SJSA1 (cell line): ENCODE data around the gene TMEM95. TPM values are rescaled to one million over a fixed set of nuclear protein-coding genes. Genes with fewer than 3 reads are reported as not detected.

Source experiments
- DNase-seq, 2 experiments: peaks; one replicate each; pipeline ENCODE4 v3.0.0-alpha.2; 2015 to 2020; ENCODE audit warnings: low spot score in 2 of 2, low read depth in 1 of 2
- H3K27ac ChIP-seq: fragments of 250-450 bp; sonication (Bioruptor Pico); 2 replicates; pipeline ENCODE4 v1.5.1; 2020; ENCODE audit warnings: mild to moderate bottlenecking, moderate library complexity
- H3K27me3 ChIP-seq: fragments of 250-450 bp; sonication (Bioruptor Pico); replicated peaks from 2 replicates; pipeline ENCODE4 v1.5.1; 2020; ENCODE audit warnings: mild to moderate bottlenecking, moderate library complexity
- H3K36me3 ChIP-seq: fragments of 250-450 bp; sonication (Bioruptor Pico); 2 replicates; pipeline ENCODE4 v1.5.1; 2020; ENCODE audit warnings: mild to moderate bottlenecking
- H3K4me1 ChIP-seq: fragments of 250-450 bp; sonication (Bioruptor Pico); replicated peaks from 2 replicates; pipeline ENCODE4 v1.6.1; 2021; ENCODE audit warnings: mild to moderate bottlenecking
- H3K4me3 ChIP-seq: fragments of 250-450 bp; sonication (Bioruptor Pico); 2 replicates; pipeline ENCODE4 v1.5.1; 2020; ENCODE audit warnings: mild to moderate bottlenecking
- H3K9me3 ChIP-seq: fragments of 250-450 bp; sonication (Bioruptor Pico); replicated peaks from 2 replicates; pipeline ENCODE4 v1.5.1; 2020; ENCODE audit warnings: mild to moderate bottlenecking
- total RNA-seq: library from RNA; depleted of rRNA; stranded (reverse); fragments of >200 nt; shearing (Covaris generic); gene quantifications from 2 replicates; pipeline ENCODE4 v1.2.3, GENCODE V29; 2014; rRNA removed

TMEM95 gene, protein sequence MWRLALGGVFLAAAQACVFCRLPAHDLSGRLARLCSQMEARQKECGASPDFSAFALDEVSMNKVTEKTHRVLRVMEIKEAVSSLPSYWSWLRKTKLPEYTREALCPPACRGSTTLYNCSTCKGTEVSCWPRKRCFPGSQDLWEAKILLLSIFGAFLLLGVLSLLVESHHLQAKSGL
- not detected in 2 replicates for total RNA-seq

DNA sequence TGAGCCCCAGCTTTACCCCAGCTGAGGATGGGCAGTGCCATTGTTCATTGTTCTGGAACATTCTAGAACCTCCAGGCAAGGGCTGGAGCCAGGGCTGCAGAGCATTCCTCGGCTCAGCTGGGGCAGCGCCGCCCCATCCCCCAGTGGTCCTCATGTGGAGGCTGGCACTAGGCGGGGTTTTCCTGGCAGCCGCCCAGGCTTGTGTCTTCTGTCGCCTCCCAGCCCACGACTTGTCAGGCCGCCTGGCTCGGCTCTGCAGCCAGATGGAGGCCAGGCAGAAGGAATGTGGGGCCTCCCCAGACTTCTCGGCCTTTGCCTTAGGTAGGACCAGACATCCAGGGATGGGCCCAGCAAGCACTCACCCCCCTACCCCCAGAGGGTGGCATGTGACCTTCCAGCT, at the start of gene TMEM95:
Gene TMEM95 (plus strand): TSS at position 104 of the 400 bp plus-strand sequence. CDS start 49 bp downstream, at position 153.
- Histone ChIP-seq H3K27ac (no peak within 1 kb of the TSS), H3K4me3 (no peak within 1 kb of the TSS), H3K27me3 (no peaks in the 10 kb centered on the region), H3K9me3 (no peaks in the 10 kb centered on the region), H3K4me1 (peaks cover 32% of the 10 kb centered on the region), H3K36me3 (peaks cover 4% of the 10 kb centered on the region)
- DNase-seq, result no peak

DNA sequence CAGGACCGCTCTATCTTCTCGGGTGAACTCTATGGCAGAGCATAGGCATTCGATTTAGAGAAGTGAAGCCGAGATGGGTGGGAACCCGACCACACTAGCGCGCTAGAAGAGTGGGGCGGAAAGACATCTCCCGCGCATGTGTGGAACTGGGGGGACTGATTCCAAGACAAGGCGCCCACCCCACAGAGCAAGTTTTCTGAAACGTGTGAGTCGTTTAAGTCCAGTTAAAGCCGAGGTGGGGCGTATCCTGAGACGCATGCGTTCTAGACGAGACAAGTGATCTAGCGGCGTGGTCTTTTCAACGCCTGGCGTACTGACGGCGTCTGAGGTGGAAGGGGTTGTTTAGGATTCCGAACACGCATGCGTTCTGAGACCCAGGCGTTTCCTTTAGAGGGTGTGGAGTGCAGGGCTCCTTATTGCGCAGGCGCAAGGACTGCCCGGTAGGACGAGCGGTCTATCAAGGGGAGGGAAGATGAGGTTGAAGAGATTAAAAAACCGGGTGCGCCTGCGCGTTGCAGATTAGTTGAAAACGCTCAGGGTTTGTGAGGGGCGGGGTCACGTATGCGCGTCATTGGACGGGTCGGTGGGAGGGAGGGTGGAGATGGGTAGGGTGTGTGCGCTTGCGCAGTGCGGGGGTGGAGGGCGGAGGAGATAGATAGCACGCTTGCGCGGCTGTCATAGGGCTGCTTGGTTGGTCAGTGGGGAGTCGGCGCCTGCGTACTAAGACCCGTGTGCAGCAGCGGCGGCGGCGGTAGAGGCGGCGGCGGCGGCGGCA, 47.9 kb upstream of the TMEM95 start, which contains the start of gene EIF5A:
Gene EIF5A (plus strand): TSS at position 718 of the 775 bp plus-strand sequence. CDS start 2,008 bp downstream, outside the sequence.
- Histone ChIP-seq H3K36me3 (peaks cover 38% of the 10 kb centered on the region), H3K4me3 (peak within 1 kb of the TSS; percentile 74), H3K4me1 (peaks cover 11% of the 10 kb centered on the region), H3K27ac (peak within 1 kb of the TSS; percentile 85), H3K9me3 (no peaks in the 10 kb centered on the region), H3K27me3 (no peaks in the 10 kb centered on the region)
- peak; percentile 98 to 100 for DNase-seq

DNA sequence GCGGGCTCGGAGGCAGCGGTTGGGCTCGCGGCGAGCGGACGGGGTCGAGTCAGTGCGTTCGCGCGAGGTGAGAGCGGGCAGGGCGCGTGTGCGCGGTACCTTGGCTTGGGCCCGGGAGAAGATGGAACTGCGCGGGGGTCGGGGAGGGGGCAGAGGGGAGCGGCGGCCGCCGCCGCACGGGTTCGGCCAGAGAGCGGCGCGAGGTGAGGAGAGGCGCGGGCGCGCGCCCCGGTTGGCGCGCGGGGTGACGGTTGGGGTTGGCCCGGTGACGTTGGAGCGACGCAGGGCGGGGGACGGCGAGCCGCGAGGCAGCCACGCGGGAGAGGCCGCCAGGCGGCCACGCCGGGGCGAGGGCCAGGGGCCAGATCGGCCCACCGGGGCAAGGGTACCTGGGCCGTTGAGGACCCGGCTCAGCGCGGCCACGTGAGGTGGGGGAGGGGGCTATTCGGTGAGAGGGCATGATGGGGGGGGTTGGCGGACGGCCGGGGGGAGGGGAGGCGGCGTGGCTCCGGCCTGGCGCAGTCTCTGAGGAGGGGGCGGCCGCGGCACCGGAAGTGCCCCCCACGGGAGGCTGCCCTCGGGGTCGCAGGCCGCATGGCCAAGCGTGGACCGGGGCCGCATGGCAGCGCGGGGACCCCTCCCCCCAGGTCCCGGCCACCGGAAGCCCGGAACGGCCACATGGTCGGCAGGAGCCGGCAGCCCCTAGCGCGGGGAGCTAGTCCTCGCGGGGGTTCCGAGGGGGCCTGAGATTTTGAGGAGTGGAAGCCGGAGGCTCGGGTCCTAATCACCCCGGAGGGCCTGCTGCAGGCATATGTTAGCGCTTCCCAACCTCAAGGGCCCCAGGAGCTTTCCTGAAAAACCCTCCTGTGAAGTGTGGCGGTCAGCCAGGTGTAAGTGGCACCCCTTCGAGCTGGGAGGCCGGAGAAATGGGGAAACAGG, 47.0 kb upstream of the TMEM95 start:
- H3K36me3 ChIP-seq, result peaks cover 47% of the 10 kb centered on the region
- H3K9me3 ChIP-seq, result no peaks in the 10 kb centered on the region
- DNase-seq, result peak in 1 of 2 experiments; percentile 17
- peaks cover 13% of the 10 kb centered on the region for H3K4me1 ChIP-seq
- peak overlapping the region; percentile 74 for H3K4me3 ChIP-seq
- H3K27ac ChIP-seq, result peak overlapping the region; percentile 85
- H3K27me3 ChIP-seq, result no peaks in the 10 kb centered on the region

DNA sequence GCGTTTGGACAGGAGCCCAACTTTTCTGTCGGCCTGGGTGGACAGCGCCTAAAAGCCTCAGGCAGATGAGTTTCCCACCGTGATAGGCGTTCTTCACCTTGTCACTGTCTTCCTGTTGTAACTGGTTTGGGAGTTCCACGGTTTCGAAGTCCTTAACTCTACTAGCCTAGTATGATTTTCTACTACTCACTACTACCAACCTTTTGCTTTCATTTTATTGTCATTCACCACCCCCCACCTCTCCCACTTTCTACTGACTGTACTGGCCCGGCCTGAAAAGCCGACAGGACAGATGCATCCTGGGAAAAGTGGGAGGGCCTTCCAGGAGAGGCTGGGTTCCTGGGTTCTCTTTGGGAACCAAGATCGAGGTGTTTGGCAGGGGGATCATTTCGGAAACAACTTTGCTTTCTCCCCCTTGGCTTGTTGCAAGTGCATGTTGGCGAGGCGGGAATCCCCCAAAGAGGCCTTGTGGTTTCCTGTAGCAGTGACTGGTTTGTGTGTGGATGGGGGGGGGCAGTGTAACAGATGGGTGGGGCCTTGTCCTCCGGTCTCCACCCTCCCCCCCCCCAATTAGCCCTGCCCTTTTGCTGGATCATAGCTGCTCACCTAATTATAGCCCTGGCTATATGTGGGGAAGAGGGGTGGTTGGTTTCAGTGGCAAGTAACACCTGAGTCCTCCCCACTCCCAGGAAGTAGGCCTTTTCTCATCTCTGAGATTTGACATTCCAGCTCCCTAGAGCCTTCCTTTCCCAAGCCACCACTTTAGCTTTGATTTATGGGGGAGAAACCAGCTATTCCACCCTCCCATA, 46.1 kb upstream of the TMEM95 start:
- Histone ChIP-seq H3K36me3 (peaks cover 56% of the 10 kb centered on the region), H3K4me3 (peak overlapping the region; percentile 74), H3K4me1 (peaks cover 21% of the 10 kb centered on the region), H3K27me3 (no peaks in the 10 kb centered on the region), H3K27ac (peak overlapping the region; percentile 85), H3K9me3 (no peaks in the 10 kb centered on the region)
- peak; percentile 80 to 83 for DNase-seq

DNA sequence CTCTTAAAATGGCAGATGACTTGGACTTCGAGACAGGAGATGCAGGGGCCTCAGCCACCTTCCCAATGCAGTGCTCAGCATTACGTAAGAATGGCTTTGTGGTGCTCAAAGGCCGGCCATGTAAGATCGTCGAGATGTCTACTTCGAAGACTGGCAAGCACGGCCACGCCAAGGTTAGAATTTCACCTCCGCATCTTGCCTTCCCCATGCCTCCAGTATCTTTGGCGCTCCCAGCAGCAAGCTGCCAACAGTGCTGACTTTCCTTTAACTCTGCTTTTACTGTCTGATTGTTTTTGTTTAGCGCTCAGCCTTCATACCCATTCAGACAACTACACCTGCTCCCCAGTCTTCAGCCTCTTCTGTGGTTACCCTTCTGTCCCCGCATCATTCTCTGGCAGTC, 45.3 kb upstream of the TMEM95 start:
- Histone ChIP-seq H3K9me3 (no peaks in the 10 kb centered on the region), H3K4me3 (no peak overlapping the region), H3K27ac (no peak overlapping the region), H3K4me1 (peaks cover 29% of the 10 kb centered on the region), H3K36me3 (peaks cover 62% of the 10 kb centered on the region), H3K27me3 (no peaks in the 10 kb centered on the region)
- no peak for DNase-seq

DNA sequence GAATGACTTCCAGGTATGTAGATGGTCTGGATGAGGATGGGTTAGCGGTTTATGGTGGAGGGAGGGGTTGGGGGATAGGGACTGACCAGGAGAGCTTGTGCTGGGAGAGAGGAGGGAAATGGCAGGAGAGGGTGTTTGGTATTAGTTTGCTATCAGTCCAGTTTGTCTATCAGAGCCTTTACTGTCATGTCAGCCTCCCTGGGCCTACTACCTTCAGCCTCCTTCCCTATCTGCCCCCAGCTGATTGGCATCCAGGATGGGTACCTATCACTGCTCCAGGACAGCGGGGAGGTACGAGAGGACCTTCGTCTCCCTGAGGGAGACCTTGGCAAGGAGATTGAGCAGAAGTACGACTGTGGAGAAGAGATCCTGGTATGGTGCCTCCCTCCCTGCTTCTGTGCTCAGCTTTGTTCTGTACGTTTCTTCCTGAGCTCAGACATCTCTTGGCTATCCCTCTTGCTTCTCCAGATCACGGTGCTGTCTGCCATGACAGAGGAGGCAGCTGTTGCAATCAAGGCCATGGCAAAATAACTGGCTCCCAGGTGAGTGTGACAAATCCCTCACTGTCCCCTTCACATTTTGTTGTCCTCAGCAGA, 43.7 kb upstream of the TMEM95 start:
- DNase-seq, result no peak
- no peaks in the 10 kb centered on the region for H3K9me3 ChIP-seq
- H3K36me3 ChIP-seq, result peaks cover 78% of the 10 kb centered on the region
- H3K27ac ChIP-seq, result no peak overlapping the region
- no peak overlapping the region for H3K4me3 ChIP-seq
- peaks cover 41% of the 10 kb centered on the region for H3K4me1 ChIP-seq
- H3K27me3 ChIP-seq, result no peaks in the 10 kb centered on the region

DNA sequence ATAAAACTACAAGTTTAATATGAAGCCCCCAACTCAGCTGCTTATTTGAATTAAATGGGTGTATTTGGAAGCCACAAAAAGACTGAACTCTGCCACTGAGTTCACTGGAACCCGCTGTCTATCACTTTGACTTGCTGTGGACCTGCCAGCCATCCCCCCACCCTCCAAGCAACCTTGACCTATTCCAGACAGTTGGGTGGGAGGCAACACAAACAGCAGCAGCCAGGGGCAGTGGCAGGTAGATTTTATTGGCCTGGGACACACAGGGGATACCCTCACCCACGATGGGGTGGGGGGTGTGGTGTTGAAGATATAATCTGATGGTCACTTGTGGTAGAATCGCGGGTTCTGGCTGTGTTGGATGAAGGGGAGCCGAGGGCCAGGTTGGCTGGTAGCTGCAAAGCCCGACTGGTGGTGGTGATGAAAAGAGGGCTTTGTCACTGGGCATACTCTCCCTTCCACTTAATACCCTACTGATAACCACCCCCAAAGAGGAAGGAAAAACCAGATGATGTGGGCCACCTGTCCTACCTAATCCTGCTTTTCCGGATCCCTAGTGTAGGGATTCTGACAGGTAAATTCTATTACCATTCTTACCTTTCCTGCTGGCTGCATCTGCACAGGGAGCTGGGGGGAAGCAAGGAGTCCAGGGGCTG, 42.4 kb upstream of the TMEM95 start:
- Histone ChIP-seq H3K9me3 (no peaks in the 10 kb centered on the region), H3K4me3 (no peak overlapping the region), H3K27ac (no peak overlapping the region), H3K36me3 (peaks cover 81% of the 10 kb centered on the region), H3K27me3 (no peaks in the 10 kb centered on the region), H3K4me1 (peaks cover 38% of the 10 kb centered on the region)
- no peak for DNase-seq

DNA sequence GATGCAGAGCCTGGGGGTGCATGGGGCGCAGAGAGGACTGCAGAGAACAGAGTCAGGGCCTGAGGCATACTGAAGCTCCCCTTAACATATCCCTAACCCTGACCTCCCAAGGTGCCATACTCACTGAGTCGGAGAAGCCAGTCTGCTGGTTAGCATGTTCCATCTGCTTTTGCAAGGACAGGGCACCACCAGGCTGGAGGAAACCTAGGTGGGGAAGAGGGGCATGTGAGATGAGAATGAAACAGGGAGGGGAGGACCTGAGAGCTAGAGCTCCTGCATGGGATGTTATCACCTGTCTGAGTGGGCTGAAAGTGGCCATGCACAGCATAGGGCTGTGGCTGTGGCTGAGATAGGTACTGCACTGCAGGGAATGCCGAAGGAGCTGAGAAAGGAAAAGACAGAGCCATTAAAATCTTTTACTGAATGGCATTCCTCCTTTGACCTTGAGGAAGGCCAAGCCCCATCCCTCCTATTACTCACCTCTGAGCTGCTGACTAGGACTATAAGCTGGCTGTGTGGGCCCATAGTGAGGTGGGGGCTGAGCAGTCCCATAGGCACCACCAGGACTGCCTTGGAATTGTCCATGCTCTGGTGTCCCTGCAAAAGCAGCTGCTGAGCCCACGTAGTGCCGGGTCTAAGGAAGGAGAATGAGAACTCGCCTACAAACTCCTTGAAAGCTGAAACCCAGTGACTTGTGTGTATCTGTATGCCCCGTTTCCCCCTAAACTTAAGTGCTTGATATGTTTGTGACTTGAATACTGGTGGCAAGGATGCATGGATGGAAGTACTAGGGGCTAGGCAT, 41.7 kb upstream of the TMEM95 start:
- H3K27ac ChIP-seq, result no peak overlapping the region

DNA sequence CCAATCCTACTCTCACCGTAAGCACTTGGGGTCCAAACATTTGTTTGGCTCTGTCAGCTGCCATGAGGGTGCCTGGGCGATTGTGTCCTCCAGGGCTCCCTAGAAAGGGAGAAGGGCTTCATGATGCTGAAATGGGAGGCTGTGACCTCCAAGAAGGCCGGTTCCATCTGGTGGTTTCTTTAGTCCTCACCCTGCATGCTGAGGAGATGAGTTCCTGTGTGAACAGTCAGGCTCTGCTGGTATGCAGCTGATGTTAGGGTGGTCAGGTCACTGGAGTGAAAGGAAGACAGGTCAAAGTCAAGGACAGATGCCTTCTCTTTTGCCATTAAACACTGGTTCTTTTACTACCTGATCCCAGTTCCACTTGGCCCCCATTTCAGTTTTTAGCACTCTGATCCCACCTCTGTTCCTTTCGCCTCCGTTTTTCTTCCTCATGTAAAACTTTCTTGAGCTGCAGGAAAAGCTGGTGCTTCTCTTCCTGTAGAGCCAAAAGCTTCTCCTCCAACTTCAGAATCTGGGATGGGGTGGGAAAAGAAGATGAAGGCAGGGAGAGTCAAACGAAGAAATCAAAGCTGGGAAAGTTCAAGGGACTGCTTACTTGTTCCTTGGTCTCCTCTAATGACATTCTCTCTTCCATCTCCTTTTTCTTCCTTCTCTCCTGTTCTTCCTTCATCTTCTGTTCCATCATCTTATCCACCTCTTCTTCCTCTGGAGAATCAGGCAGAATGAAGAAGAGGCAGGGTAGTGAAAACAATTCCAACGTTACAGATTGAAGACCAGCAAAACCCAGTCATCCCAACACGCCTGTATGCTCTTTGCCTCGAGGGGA, 40.9 kb upstream of the TMEM95 start:
- no peaks in the 10 kb centered on the region for H3K27me3 ChIP-seq
- DNase-seq, result no peak
- H3K9me3 ChIP-seq, result no peaks in the 10 kb centered on the region
- peaks cover 34% of the 10 kb centered on the region for H3K4me1 ChIP-seq
- peaks cover 83% of the 10 kb centered on the region for H3K36me3 ChIP-seq
- peak overlapping the region; percentile 88 for H3K4me3 ChIP-seq
- H3K27ac ChIP-seq, result no peak overlapping the region

More for the DNA sequence above, 41.7 kb upstream of the TMEM95 start:
- Histone ChIP-seq H3K27me3 (no peaks in the 10 kb centered on the region), H3K4me1 (peaks cover 38% of the 10 kb centered on the region), H3K36me3 (peaks cover 81% of the 10 kb centered on the region), H3K9me3 (no peaks in the 10 kb centered on the region), H3K4me3 (no peak overlapping the region)
- no peak for DNase-seq

DNA sequence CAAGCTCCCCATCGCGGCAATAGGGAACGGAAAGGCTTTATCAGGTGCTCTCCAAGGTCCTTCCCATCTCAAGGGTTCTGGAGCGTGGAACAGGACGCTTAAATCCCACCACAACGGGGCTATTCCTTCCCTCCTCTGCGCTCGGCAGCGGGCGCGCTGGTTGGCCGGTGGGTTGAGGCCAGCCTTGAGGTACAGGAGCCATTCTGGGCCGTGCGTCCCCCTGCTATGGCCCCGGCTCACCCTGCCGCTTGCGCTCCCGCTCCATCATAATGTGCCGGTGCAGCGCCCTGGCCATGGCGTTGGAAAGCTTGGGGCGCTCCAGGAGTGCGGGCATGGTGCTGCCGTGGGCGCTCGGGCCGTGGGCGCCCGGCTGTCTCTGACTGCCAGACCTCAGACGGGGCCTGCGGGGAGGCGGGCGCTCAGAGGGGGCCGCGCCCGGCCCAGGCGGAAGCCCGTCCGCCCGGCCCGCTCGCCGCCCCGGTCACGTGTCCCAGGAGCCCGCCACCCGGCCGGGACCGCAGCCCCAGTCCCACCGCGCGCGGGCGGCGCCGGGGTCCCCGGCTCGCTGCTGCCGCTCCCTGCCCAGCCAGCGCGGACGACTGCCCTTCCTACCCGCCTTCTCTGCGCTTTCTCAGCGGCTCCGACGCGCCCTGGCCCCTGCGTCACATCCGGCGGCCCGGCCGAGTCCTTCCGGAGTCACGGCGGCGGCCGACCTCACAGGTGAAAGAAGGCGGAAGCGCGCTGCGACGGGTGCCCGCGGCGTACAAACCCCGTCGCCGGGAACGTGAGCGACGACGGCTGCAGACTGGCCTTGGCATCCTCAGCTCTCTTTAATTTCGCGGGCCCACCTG, 40.0 kb upstream of the TMEM95 start, which contains the start of gene GPS2:
Gene GPS2 (minus strand): TSS at position 642 of the 851 bp plus-strand sequence. CDS start 308 bp downstream, at position 334.
- Histone ChIP-seq H3K4me3 (peak within 1 kb of the TSS; percentile 88), H3K4me1 (peaks cover 30% of the 10 kb centered on the region), H3K36me3 (peaks cover 75% of the 10 kb centered on the region), H3K27me3 (no peaks in the 10 kb centered on the region), H3K27ac (peak within 1 kb of the TSS; percentile 78), H3K9me3 (no peaks in the 10 kb centered on the region)
- DNase-seq, result peak; percentile 76 to 84
